Progenitor cell of endocrine pancreas (in vitro differentiated cells): ENCODE measurements around the gene VIT. TPM values are rescaled to one million over a fixed set of nuclear protein-coding genes. Genes with fewer than 3 reads are reported as not detected.

ENCODE experiments used
- DNase-seq: peaks from one replicate; pipeline ENCODE4 v3.0.0; 2021; ENCODE audit warnings: low spot score; ENCODE audit not compliant: unreplicated experiment
- H3K27ac Mint-ChIP-seq: 2 replicates; pipeline ENCODE4 v1.8.0; 2021; ENCODE audit warnings: mild to moderate bottlenecking, moderate library complexity, mixed read lengths
- H3K27me3 Mint-ChIP-seq: 2 replicates; pipeline ENCODE4 v1.8.0; 2021; ENCODE audit warnings: mixed read lengths
- H3K36me3 Mint-ChIP-seq: 2 replicates; pipeline ENCODE4 v1.8.0; 2022; ENCODE audit warnings: mixed read lengths; ENCODE audit not compliant: insufficient read depth
- H3K4me1 Mint-ChIP-seq: 2 replicates; pipeline ENCODE4 v1.8.0; 2021; ENCODE audit warnings: low read depth, mixed read lengths
- H3K4me3 Mint-ChIP-seq: 2 replicates; pipeline ENCODE4 v1.8.0; 2021; ENCODE audit warnings: low read depth, mild to moderate bottlenecking, moderate library complexity, mixed read lengths
- H3K9me3 Mint-ChIP-seq: 2 replicates; pipeline ENCODE4 v1.8.0; 2021; ENCODE audit warnings: low read depth, mixed read lengths
- total RNA-seq: library from RNA; stranded (reverse); gene quantifications from 2 replicates; pipeline ENCODE4 v1.2.1, GENCODE V29; 2021
- TF ChIP-seq, protein P1 (sequence below): fragments of 200-600 bp; sonication (generic); IDR thresholded peaks from one replicate; pipeline ENCODE4 v1.5.0; 2021; ENCODE audit warnings: antibody characterized with exemption, mild to moderate bottlenecking; ENCODE audit not compliant: unreplicated experiment

The VIT gene
- total RNA-seq, 1 donor from 2014 or later, result not detected

DNA sequence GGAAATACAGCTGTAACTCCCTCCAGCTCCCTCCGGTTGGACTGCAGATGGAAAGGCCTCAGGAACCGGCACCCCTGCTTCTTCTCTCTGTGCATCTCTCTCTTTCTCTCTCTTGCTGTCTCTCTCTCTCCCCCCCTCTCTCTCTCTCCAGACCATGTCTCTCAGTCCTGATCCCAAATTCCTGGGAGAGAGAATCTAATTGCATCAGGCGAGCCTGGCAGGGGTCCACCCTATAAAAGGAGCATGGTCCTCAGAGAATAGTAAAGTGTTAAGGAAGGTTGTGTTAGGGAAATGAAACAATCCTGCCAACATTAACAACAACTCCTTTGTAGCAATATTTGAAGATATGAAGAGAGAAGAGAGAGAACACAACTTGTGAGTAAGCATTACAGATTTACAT lies 36.7 kb downstream of the VIT start:
- Mint-ChIP-seq H3K4me3 (no peak overlapping the region), H3K36me3 (no peaks in the 10 kb centered on the region), H3K27ac (no peak overlapping the region), H3K4me1 (no peaks in the 10 kb centered on the region), H3K9me3 (no peaks in the 10 kb centered on the region), H3K27me3 (no peaks in the 10 kb centered on the region)
- TF ChIP-seq, protein P1, sequence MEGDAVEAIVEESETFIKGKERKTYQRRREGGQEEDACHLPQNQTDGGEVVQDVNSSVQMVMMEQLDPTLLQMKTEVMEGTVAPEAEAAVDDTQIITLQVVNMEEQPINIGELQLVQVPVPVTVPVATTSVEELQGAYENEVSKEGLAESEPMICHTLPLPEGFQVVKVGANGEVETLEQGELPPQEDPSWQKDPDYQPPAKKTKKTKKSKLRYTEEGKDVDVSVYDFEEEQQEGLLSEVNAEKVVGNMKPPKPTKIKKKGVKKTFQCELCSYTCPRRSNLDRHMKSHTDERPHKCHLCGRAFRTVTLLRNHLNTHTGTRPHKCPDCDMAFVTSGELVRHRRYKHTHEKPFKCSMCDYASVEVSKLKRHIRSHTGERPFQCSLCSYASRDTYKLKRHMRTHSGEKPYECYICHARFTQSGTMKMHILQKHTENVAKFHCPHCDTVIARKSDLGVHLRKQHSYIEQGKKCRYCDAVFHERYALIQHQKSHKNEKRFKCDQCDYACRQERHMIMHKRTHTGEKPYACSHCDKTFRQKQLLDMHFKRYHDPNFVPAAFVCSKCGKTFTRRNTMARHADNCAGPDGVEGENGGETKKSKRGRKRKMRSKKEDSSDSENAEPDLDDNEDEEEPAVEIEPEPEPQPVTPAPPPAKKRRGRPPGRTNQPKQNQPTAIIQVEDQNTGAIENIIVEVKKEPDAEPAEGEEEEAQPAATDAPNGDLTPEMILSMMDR, result no peak
- DNase-seq, result no peak

- DNase-seq, result no peak
- Mint-ChIP-seq H3K27ac (no peak overlapping the region), H3K4me1 (no peaks in the 10 kb centered on the region), H3K36me3 (no peaks in the 10 kb centered on the region), H3K27me3 (no peaks in the 10 kb centered on the region), H3K4me3 (no peak overlapping the region), H3K9me3 (no peaks in the 10 kb centered on the region)
- TF ChIP-seq, protein P1, result no peak
These were observed 37.8 kb downstream of the VIT start for GRCh38 chr2:36734304-36734703.

DNA sequence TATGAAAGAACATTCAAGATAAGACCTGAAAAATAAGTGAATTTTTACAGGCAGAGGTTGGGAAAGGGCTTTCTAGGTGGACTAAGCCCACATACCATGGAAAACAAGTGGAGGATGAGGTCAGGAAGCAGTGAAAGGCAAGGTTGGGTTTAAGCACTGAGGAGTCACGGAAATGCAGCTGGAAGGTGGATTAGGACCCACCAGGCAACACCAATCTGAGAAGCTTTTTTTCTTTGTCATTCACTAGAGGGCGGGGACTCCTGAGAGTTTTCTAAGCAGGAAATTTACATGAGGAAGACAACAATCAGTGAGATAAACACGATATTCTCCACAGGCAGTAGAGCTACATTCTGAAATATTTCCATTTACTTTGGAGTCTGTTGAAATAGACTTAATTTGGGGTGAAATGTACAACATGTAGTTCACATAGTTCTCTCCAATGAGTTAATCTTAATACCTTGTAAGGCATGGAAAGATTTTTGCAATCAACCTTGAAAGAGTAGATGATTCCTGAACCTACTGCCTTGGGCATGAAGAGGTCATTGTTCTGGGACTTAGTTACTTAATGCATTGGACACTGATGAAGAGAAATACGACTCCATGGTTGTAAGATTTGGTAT lies 40.7 kb downstream of the VIT start:
- TF ChIP-seq, protein P1, result no peak
- H3K9me3 Mint-ChIP-seq, result no peaks in the 10 kb centered on the region
- peaks cover 6% of the 10 kb centered on the region for H3K27me3 Mint-ChIP-seq
- no peak for DNase-seq
- H3K4me3 Mint-ChIP-seq, result no peak overlapping the region
- no peaks in the 10 kb centered on the region for H3K4me1 Mint-ChIP-seq
- no peaks in the 10 kb centered on the region for H3K36me3 Mint-ChIP-seq
- H3K27ac Mint-ChIP-seq, result no peak overlapping the region

DNA sequence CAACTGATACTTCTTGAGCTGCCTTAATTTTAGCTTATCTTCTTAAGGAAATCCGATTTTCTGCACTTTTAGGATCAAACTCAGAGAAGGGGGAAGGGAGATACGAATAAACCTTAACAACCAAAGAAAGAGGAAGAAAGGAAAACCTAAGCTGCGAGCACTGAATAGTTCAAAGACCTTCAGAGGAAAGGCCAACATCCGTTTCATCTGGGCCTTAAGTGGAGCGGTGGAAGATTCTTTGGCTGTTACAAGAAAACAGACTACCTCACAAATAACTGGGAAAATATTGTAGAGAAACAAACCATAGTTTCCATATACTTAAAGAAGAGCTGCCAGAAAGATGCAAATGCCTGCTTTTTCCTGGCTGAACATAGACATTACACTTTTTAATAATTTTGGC lies 43.6 kb downstream of the VIT start:
- no peak overlapping the region for H3K27ac Mint-ChIP-seq
- no peaks in the 10 kb centered on the region for H3K9me3 Mint-ChIP-seq
- no peak for DNase-seq
- no peaks in the 10 kb centered on the region for H3K4me1 Mint-ChIP-seq
- H3K27me3 Mint-ChIP-seq, result peaks cover 6% of the 10 kb centered on the region
- H3K4me3 Mint-ChIP-seq, result no peak overlapping the region
- TF ChIP-seq, protein P1, result no peak
- no peaks in the 10 kb centered on the region for H3K36me3 Mint-ChIP-seq

GRCh38 chr2:36741188-36741837 lies 44.8 kb downstream of the VIT start:
- Mint-ChIP-seq H3K27ac (no peak overlapping the region), H3K4me3 (no peak overlapping the region)

More at GRCh38 chr2:36741188-36741837, 44.8 kb downstream of the VIT start:
- Mint-ChIP-seq H3K9me3 (peaks cover 1% of the 10 kb centered on the region), H3K4me1 (no peaks in the 10 kb centered on the region), H3K36me3 (no peaks in the 10 kb centered on the region), H3K27me3 (peaks cover 6% of the 10 kb centered on the region)
- DNase-seq, result no peak
- TF ChIP-seq, protein P1, result no peak
